ENCODE results near the gene CD7.
A peak's percentile ranks its signal among the peaks of the same experiment; 100 is the strongest.

Gene CD7

GRCh38 chr17:82334622-82335394 lies 17.4 kb upstream of the CD7 start:
- no peaks in the 10 kb centered on the region for H3K79me2 ChIP-seq (ENCODE audit: insufficient read depth, low read length)
- H3K27me3 ChIP-seq (ENCODE audit: low read length), result no peaks in the 10 kb centered on the region
- H3F3A ChIP-seq (ENCODE audit: insufficient read depth), result no peaks in the 10 kb centered on the region
- H3K27ac ChIP-seq (ENCODE audit: low read depth, low read length), result no peak overlapping the region
- no peaks in the 10 kb centered on the region for H3K9me3 ChIP-seq (ENCODE audit: insufficient read depth, low read length)
- no peak overlapping the region for H3K9ac ChIP-seq (ENCODE audit: low read length)
- no peaks in the 10 kb centered on the region for H3K9me2 ChIP-seq (replicated peaks; ENCODE audit: insufficient read depth, low read length)
- no peaks in the 10 kb centered on the region for H4K20me1 ChIP-seq (ENCODE audit: low read depth, low read length)
- no peak overlapping the region for H2AFZ ChIP-seq (ENCODE audit: low read depth, low read length, severe bottlenecking)
- H3K36me3 ChIP-seq (ENCODE audit: low read length), result no peaks in the 10 kb centered on the region
- TF ChIP-seq EZH2phosphoT487 (conservative IDR thresholded peaks at IDR 0.05; ENCODE audit: low read length) (no peak), CTCF (IDR thresholded peaks at IDR 0.05; ENCODE audit: insufficient read depth, low read length, poor library complexity, severe bottlenecking) (no peak)
- H3K4me2 ChIP-seq (ENCODE audit: low read depth, low read length, poor library complexity, severe bottlenecking), result peak overlapping the region; percentile 26
- no peak overlapping the region for H3K4me3 ChIP-seq (ENCODE audit: insufficient read depth, low read length, poor library complexity, severe bottlenecking)

- Histone ChIP-seq H3K9me2 (replicated peaks; ENCODE audit: insufficient read depth, low read length) (no peaks in the 10 kb centered on the region), H3K9ac (ENCODE audit: low read length) (no peak overlapping the region), H4K20me1 (ENCODE audit: low read depth, low read length) (no peaks in the 10 kb centered on the region), H3F3A (ENCODE audit: insufficient read depth) (no peaks in the 10 kb centered on the region), H3K27ac (ENCODE audit: low read depth, low read length) (no peak overlapping the region), H2AFZ (ENCODE audit: low read depth, low read length, severe bottlenecking) (no peak overlapping the region), H3K9me3 (ENCODE audit: insufficient read depth, low read length) (no peaks in the 10 kb centered on the region), H3K4me2 (ENCODE audit: low read depth, low read length, poor library complexity, severe bottlenecking) (no peak overlapping the region), H3K4me3 (ENCODE audit: insufficient read depth, low read length, poor library complexity, severe bottlenecking) (no peak overlapping the region), H3K36me3 (ENCODE audit: low read length) (no peaks in the 10 kb centered on the region), H3K27me3 (ENCODE audit: low read length) (no peaks in the 10 kb centered on the region), H3K79me2 (ENCODE audit: insufficient read depth, low read length) (no peaks in the 10 kb centered on the region)
- TF ChIP-seq CTCF (IDR thresholded peaks at IDR 0.05; ENCODE audit: insufficient read depth, low read length, poor library complexity, severe bottlenecking) (no peak), EZH2phosphoT487 (conservative IDR thresholded peaks at IDR 0.05; ENCODE audit: low read length) (no peak)
These were observed 16.8 kb upstream of the CD7 start for GRCh38 chr17:82334204-82334621.

GRCh38 chr17:82333279-82334171 lies 16.1 kb upstream of the CD7 start, which contains the start of gene SECTM1:
TSS of gene SECTM1 (minus strand) at chr17:82333766. CDS start at chr17:82327240, 6,526 bp downstream.
- Histone ChIP-seq H3K4me3 (ENCODE audit: insufficient read depth, low read length, poor library complexity, severe bottlenecking) (no peak within 1 kb of the TSS), H3K9ac (ENCODE audit: low read length) (no peak within 1 kb of the TSS), H3K27me3 (ENCODE audit: low read length) (no peaks in the 10 kb centered on the region), H2AFZ (ENCODE audit: low read depth, low read length, severe bottlenecking) (no peak within 1 kb of the TSS), H3K9me2 (replicated peaks; ENCODE audit: insufficient read depth, low read length) (no peaks in the 10 kb centered on the region), H3K27ac (ENCODE audit: low read depth, low read length) (no peak within 1 kb of the TSS), H3K9me3 (ENCODE audit: insufficient read depth, low read length) (no peaks in the 10 kb centered on the region), H3K79me2 (ENCODE audit: insufficient read depth, low read length) (no peaks in the 10 kb centered on the region), H3K4me2 (ENCODE audit: low read depth, low read length, poor library complexity, severe bottlenecking) (no peak within 1 kb of the TSS), H3K36me3 (ENCODE audit: low read length) (no peaks in the 10 kb centered on the region), H4K20me1 (ENCODE audit: low read depth, low read length) (no peaks in the 10 kb centered on the region), H3F3A (ENCODE audit: insufficient read depth) (no peaks in the 10 kb centered on the region)
- no peak for TF ChIP-seq CTCF (IDR thresholded peaks at IDR 0.05; ENCODE audit: insufficient read depth, low read length, poor library complexity, severe bottlenecking)
- TF ChIP-seq EZH2phosphoT487 (conservative IDR thresholded peaks at IDR 0.05; ENCODE audit: low read length), result no peak

Data from SU-DHL-6 (cell line).